8988T (cell line): ENCODE results near the gene LHB.
A peak's percentile ranks its signal among the peaks of the same experiment; 100 is the strongest.

Source experiments
- DNase-seq: peaks from one replicate; pipeline ENCODE4 v3.0.0; 2011

The LHB gene

DNA sequence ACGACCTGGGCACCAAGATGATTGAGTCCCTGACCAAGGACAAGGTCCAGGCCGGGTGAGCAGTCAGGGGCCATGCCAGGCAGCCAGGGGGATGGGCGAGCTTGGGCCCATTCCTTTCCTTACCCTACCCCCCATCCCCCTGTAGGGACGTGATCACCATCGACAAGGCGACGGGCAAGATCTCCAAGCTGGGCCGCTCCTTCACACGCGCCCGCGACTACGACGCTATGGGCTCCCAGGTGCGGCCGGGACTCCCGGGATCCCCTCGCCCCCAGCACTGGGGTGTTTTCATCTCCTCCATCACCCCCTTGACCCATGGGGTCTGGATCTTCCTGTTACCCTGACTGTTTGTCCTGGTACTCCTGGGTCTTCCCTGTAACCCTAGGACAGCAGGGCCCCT lies 7.1 kb downstream of the LHB start:
- no peak for DNase-seq

DNA sequence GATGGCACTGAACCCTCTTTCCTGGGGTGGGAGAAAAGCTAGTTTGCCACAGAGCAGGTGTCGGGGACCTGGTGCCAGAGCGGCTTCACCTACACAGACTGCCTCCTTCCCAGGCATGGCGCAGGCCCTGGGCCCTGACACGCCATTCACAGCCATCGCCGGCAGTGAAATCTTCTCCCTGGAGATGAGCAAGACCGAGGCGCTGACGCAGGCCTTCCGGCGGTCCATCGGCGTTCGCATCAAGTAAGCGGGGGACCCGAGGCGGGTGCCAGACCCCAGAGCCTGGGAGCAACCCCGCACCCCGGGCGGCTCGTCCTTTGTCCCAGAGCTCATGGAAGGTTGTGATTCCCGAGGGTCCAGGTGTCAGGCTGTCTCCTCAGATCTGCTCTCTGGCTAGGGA lies 10.0 kb downstream of the LHB start:
- DNase-seq: no peak

DNA sequence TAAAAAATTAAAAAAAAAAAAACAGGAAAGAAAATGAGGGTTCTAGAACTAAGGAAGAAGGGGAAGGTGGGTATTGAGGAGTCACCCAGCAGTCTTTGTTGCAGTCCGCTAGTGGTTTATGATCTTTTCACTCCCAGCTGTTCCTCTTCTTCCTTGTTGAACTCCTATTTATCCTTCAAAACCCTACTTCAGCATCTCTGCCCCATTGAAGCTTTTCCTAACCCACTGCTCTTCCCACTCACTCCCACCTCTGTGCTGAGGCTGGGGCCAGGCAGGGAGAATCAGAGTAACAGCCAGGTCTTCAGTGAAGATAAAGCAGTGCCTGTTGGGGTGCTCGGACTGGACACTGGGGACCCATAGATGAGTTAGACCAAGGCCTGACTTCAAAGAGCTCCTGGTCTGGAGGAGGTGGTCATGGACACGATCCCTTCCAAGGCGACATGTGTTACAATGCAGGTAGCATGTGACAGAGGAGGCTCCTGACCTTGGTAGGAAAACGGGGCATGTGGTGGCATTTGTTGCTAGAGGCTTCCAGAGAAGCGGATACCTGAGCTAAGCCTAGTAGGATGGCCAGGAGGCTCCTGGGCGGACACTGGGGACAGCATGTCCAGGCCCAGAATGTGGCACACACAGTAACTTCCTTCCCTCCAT lies 11.8 kb downstream of the LHB start:
- DNase-seq: no peak

DNA sequence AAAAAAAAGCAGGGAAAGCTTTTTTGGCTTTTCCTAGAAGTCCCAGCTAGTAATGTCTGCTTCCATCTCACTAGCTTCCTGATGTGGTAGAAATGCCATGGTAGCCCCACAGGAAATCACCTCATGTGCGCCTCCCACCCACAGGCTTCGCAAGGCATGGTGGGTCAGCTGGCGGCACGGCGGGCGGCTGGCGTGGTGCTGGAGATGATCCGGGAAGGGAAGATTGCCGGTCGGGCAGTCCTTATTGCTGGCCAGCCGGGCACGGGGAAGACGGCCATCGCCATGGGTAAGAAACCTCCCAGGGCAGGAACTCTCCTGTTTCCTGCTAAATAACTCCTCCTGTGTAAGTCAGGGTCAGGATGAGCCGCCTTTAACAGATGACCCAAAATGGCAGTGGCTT lies 12.8 kb downstream of the LHB start:
- no peak for DNase-seq

DNA sequence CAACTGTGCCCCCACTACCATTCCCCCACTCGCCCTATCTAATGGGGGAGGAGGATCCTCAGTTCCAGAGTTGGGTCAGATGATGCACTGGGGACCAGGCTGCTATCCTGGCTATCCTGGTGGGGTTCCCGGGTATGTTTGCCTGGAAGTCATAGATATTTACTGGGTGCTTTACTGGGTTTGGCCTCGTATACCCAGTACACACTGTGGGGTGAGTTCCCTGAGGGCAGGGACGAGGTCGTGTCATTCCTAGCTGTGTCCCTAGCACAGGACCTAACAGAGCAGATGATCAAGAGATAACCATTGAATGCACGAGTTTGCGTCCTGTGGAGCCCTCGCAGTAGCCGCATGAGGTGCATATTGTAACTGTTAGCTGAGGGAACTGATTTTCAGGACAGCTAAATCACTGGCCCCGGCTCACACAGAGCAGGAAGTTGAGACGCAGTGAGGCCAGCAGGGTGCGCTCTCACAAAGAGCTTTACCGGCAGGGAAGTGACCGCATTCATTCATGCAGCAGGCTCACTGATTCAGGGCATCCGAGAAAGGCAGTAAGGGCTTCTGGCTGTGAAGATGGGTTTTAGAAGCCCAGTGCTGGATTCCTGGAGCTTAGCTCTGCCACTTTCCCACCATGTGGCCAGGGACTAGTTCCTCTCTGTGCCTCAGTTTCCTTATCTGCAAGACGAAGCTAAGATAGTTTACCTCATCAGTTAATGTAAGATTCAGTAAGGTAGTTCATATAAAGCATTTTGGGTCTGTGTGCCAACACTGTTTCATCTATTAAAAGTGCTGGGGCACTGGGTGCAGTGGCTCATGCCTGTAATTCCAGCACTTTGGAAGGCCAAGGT lies 17.2 kb downstream of the LHB start:
- DNase-seq: no peak

DNA sequence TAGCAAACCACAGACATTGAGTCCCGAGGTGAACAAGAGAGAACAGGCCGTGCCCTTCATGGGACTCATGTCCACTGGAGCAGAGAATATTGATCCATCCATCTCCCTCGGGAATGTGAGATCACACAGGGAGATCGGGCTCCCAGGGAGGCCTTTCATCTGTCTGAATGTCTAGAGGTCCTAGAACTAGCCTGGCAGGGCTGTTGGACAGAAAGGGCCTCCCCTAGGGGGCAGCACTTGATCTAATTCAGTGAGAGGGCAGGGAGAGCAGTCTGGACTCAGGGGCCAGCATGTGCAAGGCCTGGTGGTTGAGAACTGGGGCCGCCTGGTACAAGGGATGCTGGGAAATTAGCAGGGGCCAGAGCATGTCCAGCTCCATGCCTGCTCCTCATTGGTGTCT lies 18.9 kb downstream of the LHB start:
- no peak for DNase-seq

DNA sequence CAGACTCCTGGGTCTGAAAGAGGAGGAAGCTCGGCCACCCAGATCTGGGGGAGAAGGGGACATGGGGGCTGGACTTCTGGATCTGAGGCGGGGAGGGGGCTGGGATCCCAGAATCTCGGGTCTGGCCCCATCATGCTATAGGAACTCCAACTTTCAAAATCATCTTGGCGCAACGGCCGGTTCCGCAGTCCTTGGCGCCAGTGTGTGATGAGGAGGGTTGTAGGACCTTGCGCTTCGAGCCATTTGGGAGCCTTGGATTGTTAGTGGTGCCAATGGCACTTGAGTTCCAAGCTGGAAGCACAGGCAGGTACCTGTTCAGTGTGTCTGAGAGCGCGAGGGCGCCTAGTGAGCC lies 22.9 kb downstream of the LHB start:
- DNase-seq: no peak

DNA sequence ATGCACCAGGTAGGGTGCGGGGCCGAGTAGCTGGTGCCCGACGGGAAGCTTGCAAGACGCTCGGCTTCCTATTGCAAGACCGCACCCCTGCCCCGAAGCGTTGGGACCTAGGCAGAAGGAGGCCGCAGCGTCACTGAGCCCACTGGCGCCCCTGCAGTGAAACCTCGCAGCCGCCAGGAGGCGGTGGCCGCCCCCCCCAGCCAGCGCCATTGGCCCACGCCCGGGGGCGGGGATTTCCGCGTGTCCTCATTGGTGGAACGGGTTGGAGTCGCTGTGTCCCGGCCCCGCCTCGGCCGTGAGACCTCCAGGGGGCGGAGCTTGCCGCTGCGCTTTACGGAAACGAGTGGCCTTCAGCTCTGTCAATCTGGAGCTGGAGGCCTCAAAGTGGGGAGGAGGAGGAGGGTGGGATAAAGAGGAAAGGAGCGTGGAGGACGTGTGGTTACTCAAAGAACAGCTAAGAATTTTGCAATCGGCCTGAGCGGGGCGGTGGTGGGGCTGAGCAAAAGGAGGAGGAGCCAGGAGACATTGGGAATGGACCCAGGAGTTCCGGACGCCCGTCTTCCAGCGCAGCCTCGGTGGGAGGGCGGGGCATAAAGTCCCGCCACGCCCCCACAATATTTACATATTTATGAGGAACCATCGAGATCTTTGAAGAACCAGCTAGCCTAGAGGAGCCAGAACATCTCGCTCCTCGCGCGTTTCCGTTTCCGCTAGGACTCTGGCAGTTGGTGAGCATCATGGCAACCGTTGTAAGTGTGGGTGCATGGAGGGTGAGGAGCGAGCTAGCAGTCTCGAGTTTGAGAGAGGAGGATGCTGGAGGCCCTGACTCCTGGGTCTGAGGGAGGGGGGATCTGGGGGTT lies 23.5 kb downstream of the LHB start, which contains the start of the genes GYS1 and RUVBL2:
GYS1 (minus strand) TSS at position 135 of the 860 bp plus-strand sequence. CDS start 197 bp downstream, outside the sequence.
RUVBL2 (plus strand) TSS at position 713 of the 860 bp plus-strand sequence; CDS start at position 738, 25 bp downstream.
- peak; percentile 80 for DNase-seq

DNA sequence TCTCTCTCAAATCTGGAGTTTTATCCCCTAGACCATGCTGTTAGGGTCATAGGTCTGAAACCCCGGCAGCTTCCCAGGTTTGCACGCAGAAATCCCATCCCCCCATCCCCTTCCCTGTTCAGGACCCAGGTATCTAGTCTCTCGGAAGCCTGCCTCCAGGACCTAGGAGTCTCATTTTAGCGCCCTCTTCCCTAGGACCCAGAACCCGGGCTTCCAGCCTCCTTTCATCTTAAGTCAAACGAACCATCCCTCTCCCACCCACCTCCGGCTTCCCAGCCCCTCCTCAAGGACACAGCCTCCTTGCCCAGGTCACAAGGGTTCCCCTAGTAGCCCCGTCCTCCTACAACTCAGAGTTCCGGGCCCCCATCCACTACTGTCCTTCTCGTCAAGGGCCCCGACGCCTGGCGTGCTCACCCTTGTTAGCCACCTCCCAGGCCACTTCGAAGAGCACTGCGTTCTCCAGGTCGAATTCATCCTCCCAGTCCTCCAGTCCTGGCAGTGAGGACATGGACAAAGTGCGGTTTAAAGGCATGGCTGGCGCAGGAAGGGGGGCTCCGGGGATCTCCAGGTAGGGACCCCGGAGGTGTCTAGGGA lies 24.2 kb downstream of the LHB start:
- no peak for DNase-seq

DNA sequence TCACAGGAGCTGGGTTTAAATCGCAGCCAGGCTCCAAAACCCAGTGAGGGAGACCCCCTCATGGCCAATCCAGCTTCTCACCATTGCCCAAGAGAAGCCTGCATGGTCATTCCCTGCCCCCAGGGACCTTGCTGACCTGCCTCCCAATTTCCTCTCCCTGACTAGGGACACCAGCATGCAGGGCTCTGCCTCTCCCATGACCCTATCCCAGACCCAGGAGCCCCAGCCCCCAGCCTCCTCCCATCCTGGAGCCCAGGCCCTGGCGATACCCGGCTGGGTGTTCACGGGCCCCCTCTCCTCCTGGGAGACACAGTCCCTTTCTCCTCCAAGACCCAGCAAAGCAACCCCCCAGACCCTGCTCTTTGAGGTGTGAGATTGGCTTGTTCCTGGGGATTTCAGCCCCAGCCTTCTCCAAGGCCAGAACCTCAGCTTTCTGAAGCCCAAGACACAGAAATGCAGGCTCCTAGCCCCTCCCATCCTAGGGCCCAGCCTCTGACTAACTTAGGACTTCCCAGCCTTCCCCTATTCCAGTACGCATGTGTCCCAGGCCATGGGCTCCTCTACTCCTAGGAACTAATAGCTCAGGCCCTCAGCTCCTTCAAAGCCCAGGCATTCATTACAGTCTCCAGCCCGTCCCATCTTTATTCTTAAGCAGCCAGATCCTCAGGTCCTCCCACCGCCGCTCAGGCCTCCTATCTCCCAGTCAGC lies 24.9 kb downstream of the LHB start:
- DNase-seq: no peak

DNA sequence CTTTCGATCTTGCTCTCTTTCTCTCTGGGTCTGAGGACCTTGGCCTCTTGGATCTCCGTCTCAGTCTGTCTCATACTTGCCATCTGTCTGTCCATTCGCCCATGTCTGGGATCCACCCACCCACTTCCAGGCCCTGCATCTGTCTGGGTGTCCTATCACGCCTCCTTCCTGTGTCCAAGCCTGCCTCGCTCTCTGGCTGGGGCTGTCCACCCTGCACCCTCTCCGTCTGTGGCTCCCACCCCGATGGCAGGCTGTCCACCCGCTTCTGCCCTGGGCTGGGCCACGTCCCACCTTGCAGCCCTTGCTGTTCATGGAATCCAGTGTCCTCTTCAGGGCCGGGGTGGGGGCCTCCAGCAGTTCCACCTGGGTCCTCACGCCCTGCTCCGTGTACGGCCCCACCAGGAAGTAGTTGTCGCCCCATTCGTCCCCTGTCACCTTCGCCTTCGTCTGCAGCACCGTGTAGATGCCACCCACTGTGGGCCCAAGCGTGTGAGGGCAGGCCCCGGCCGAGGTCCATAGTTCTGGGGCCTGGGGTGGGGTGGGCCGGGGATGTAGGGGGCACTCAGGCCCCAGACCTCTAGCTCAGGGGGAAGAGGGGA lies 25.8 kb downstream of the LHB start:
- no peak for DNase-seq

DNA sequence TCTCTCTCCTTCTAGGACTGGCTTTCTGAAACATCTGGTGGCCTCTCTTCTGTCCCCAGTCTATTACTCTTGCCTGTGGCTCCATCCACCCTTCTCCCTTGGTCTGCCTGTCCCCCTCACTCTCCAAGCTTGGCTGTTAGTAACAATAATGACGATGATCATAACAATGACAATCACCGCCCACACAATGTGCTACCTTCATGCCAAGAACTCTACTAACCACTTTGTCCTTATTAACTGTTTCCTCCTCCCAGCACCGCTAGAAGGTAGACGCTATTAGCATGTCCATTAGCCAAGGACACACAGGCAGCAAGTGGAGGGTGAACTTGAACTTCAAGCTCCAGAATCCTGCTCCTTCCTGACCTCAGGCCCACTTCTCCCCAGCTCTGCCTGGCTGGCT lies 26.5 kb downstream of the LHB start:
- DNase-seq: no peak

DNA sequence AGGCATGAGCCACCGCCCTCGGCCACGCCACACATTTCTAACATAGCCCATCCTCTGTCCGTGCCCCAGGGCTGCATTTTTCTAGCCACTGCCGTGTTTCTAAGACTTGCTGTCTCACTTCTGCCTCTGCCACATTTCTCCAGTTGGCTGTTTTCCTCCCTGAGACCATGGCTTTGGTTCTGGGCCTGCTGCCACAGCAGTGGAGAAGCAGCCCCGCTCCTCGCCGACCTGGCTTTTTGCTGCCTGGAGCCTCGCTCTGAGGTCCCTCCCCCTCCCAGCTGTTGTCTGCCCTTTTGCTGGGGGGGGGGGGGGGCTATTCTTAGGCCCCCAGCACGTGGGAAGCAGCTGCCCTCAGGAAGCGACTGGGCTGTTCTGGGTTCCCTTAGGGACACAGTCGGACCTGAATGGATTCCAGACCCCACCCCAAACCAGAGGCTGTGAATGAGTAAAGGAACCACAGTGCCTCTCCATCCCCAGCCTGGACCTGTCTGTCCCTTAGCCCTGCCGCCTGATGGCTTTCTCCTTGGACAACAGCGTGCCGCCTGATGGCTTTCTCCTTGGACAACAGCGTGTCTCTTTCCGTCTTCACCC lies 27.1 kb downstream of the LHB start:
- no peak for DNase-seq

DNA sequence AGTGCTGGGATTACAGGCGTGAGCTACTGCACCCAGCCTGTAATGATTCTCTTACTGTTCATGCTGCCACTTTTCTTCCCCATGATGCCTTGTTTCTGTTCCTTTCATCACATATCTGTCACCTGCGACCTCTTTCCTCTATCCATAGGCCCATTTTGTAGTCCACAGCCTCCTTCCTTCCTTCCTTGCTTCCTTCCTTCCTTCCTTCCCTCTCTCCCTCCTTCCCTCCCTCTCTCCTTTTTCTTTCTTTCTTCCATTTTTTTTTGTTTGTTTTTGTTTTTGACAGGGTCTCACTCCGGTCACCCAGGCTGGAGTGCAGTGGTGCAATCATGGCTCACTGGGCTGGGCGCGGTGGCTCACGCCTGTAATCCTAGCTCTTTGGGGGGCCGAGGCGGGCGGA lies 28.0 kb downstream of the LHB start:
- no peak for DNase-seq

DNA sequence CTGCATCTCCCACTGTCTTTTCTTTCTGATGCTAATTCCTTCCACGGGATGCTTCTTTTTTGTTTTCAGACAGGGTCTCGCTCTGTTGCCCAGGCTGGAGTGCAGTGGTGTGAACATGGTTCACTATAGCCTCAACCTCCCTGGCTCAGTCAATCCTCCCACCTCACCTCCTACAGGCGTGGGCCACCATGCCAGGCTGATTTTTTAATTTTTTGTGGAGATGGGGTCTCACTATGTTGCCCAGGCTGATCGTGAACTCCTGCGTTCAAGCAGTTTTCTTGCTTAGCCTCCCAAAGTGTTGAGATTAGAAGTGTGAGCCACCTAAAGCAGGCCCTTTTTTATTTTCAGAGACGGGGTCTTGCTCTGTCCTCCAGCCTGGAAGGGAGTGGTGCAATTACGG lies 28.6 kb downstream of the LHB start:
- no peak for DNase-seq

DNA sequence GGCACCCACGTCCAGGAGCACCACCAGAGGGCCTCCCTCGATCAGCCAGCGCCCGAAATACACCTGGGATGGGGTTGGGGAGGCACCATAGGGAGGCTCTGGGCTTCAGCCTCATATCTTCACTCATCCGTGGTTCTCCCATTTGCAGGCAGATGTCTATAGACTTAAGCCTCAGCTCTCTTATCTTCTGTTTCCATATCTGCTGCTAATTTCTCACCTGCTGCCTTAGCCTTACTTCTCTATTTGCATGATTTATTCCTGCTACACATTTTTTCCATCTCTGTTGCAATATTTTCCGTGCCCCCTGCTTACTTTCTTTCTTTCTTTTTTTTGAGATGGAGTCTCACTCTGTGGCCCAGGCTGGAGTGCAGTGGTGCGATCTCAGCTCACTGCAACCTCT lies 29.6 kb downstream of the LHB start:
- DNase-seq: no peak

DNA sequence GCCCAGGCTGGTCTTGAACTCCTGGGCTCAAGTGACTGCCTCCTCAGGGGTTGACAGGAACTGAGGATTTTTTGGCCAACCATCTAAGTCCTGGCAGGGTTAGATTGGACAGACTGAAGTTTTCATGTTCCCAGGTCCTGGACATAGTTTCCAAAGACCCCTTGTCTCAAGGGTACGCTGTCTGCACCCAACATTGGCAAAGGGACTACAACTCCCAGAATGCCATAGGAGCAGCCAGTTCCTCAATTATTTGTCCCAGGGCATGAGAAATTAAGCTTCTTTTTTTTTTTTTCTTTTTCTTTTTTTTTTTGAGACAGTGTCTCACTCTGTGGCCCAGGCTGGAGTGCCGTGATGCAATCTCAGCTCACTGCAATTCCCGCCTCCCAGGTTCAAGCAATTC lies 30.7 kb downstream of the LHB start:
- DNase-seq: no peak

DNA sequence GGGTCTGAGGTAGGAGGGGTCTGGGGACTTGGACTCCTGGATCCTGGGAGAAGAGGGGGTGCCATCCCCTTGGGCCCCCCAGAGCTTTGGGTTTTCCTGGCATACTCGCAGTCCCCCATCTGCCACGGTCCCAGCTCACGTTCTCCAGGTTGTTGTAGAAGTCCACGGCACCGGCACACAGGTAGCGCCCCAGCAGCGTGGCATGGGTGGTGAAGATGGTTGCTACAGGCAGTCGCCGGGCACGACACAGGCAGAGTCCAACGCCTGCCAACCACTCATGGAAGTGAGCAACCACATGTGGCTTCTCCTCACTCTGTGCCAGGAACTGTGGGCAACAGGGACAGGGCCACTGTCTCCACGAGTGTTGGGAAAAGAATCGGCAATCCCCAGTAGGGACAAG lies 31.2 kb downstream of the LHB start:
- no peak for DNase-seq

DNA sequence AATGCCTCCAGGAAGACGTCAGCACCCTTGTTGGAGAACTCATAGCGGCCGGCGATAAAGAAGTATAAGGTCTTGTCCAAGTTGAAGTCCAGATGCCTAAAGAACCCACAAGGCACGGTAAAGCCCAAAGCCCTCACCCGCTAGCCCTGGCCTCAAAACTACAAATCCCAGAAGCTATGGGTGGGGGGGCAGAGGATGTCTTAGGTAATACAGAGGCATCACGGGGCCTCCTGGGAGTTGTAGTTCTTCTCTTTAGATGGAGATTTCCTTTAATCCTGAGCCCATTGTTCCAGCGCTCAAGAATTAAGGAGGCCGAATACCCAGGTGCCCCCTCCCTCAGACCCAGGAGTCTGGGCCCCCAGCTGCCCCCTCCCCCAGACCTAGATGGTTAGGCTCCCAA lies 34.6 kb downstream of the LHB start:
- DNase-seq: no peak

DNA sequence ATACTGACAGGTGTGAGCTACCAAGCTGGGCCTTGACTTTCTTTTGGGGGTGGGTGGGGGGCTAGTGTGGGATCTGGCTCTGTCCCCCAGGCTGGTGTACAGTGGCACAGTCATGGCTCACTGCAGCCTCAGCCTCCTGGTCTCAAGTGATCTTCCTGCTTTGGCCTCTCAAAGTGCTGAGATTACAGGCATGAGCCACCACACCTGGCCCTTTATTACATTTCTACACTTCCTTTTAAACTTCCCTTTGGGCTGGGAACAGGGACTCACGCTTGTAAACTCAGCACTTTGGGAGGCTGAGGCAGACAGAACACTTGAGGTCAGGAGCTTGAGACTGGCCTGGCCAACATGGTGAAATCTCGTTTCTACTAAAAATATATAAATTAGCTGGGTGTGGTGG lies 39.8 kb downstream of the LHB start:
- DNase-seq: no peak

DNA sequence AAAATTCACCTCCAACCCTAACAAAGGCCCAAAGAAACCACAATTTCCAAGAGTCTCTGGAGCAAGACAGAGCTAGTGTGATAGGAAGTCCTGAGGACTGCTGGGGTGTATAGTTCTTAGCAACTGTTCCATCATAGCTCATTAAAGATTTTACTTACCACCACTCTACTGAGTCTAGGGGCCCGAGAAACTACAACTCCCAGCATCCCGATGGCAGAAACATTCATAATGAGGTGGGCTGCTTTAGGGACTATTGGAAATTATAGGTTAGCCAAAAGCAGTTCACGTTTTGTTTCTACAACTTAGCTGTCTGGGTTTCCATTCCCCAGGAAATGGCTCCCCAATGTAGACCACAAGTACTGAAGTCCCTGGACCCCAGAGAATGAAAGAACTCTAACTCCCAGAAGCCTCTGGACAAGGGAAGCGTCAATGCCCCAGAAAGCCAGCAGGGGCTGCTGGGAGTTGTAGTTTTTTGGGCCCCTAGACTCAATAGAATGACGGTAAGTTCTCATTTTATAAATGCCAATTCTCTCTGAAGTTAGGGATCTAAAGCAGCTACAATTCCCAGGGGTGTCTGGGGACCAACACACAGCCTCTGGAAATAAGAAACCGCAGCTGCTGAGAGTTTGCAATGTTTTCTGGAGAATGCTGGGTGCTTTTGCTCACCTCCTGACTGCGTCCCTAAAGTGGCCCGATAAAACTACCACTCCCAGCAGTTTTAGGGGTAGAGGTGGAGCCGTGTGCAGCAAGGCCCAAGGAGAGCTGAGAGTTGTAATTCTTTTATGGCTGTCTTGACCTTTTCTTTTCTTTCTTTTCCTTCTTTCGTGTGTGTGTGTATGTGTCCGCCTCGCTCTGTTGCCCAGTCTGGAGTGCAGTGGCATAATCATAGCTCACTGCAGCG lies 40.7 kb downstream of the LHB start:
- no peak for DNase-seq
